HEK293 (cell line): ENCODE results near the gene NUP62.

Source experiments
- ATF2 ChIP-seq: fragments of 450-650 bp; formaldehyde crosslinking; IDR thresholded peaks from 2 replicates; pipeline ENCODE4 v1.5.1; 2016; ENCODE audit warnings: missing biosample characterization, missing genetic modification characterization, low read depth
- CTCF ChIP-seq: fragments of 450-650 bp; formaldehyde crosslinking; IDR thresholded peaks from 2 replicates; pipeline ENCODE4 v1.5.1; 2016; ENCODE audit warnings: missing biosample characterization, missing genetic modification characterization
- PATZ1 ChIP-seq: fragments of 450-650 bp; formaldehyde crosslinking; IDR thresholded peaks from 2 replicates; pipeline ENCODE4 v1.5.1; 2016; ENCODE audit warnings: missing biosample characterization, missing genetic modification characterization
- PBX3 ChIP-seq: sonication (generic); formaldehyde crosslinking; IDR thresholded peaks from 2 replicates; pipeline ENCODE4 v1.8.1; 2022; ENCODE audit warnings: mild to moderate bottlenecking, moderate library complexity, missing genetic modification reagents
- PRDM10 ChIP-seq: fragments of 450-650 bp; formaldehyde crosslinking; IDR thresholded peaks from 2 replicates; pipeline ENCODE4 v1.5.1; 2016; ENCODE audit warnings: missing biosample characterization, missing genetic modification characterization
- TCF7L2 ChIP-seq: IDR thresholded peaks from 2 replicates; pipeline ENCODE4 v1.6.1; 2011; ENCODE audit warnings: low read depth, mild to moderate bottlenecking, inconsistent platforms, low read length, moderate library complexity, borderline replicate concordance
- ZNF114 ChIP-seq: fragments of 450-650 bp; formaldehyde crosslinking; IDR thresholded peaks from 2 replicates; pipeline ENCODE4 v1.5.0; 2017; ENCODE audit warnings: missing biosample characterization, missing genetic modification characterization
- ZNF146 ChIP-seq: fragments of 450-650 bp; formaldehyde crosslinking; IDR thresholded peaks from 2 replicates; pipeline ENCODE4 v1.5.1; 2016; ENCODE audit warnings: missing biosample characterization, missing genetic modification characterization
- ZNF274 ChIP-seq, 2 experiments: fragments of 200-500 bp in 1 of 2; fragments of 450-650 bp in 1 of 2; sonication (Bioruptor generic) in 1 of 2; formaldehyde crosslinking in 1 of 2; IDR thresholded peaks; 2 replicates each; pipeline versions ENCODE4 v1.5.1 to v1.6.1; 2014 to 2016; ENCODE audit warnings: borderline replicate concordance in 1 of 2, inconsistent platforms in 1 of 2, low read length in 1 of 2, missing biosample characterization in 1 of 2, missing genetic modification characterization in 1 of 2

- TF ChIP-seq ZNF274 (IDR thresholded peaks at IDR 0.05; ENCODE audit: low read length) (no peak), ZNF274 (tag by site-specific recombination; IDR thresholded peaks at IDR 0.05; ENCODE audit: borderline replicate concordance) (no peak), CTCF (tag by site-specific recombination) (no peak), PRDM10 (no peak), ZNF146 (no peak), TCF7L2 (no peak), ATF2 (tag by site-specific recombination) (no peak), ZNF114 (no peak), PBX3 (CRISPR knock-in tag) (no peak), PATZ1 (tag by site-specific recombination) (no peak)
Measured at GRCh38 chr19:49975051-49975450, 45.7 kb upstream of the NUP62 start.
